PC-9 (cell line): Measurements from ENCODE around the gene MMP24. TPM values are rescaled to one million over a fixed set of nuclear protein-coding genes. Genes with fewer than 3 reads are reported as not detected.

Source experiments
- BruUV-seq: library from RNA; stranded (reverse); fragments of 400-500 nt; replicated peaks from 2 replicates; lab custom pipeline; 2021; lab: Mats Ljungman, UMichigan
- CTCF ChIA-PET: fragments of 300-600 bp; sonication (Branson Sonifier 250); formaldehyde crosslinking; loops from one replicate; lab custom pipeline; 2022; ENCODE audit warnings: antibody characterized with exemption; lab: Charles Lee
- POLR2A ChIA-PET: fragments of 300-600 bp; sonication (Branson Sonifier 250); formaldehyde crosslinking; loops from one replicate; lab custom pipeline; 2022; ENCODE audit warnings: antibody characterized with exemption; ENCODE audit not compliant: unreplicated experiment; lab: Charles Lee
- DNase-seq, 2 experiments: peaks; one replicate each; pipeline versions ENCODE4 v3.0.0 to v3.0.0-alpha.2; 2015 to 2022; ENCODE audit warnings: mixed read lengths in 1 of 2
- H2AFZ ChIP-seq: fragments of 200-600 bp; sonication (generic); 2 replicates; pipeline ENCODE4 v1.8.1; 2017; ENCODE audit warnings: antibody characterized with exemption
- H3F3A ChIP-seq: fragments of 200-600 bp; sonication (generic); 2 replicates; pipeline ENCODE4 v1.8.1; 2017; ENCODE audit warnings: antibody characterized with exemption, mild to moderate bottlenecking, low read depth; ENCODE audit not compliant: insufficient read depth
- H3K27ac ChIP-seq: fragments of 200-600 bp; sonication (generic); 2 replicates; pipeline ENCODE4 v1.6.1; 2016; ENCODE audit warnings: mixed run types
- H3K27me3 ChIP-seq: fragments of 200-600 bp; sonication (generic); 2 replicates; pipeline ENCODE4 v1.6.1; 2016; ENCODE audit warnings: low read depth, mixed run types; ENCODE audit not compliant: insufficient read depth
- H3K36me3 ChIP-seq: fragments of 200-600 bp; sonication (generic); 2 replicates; pipeline ENCODE4 v1.6.1; 2016; ENCODE audit warnings: low read depth, mixed run types
- H3K4me1 ChIP-seq: fragments of 200-600 bp; sonication (generic); replicated peaks from 2 replicates; pipeline ENCODE4 v1.6.1; 2016; ENCODE audit warnings: mixed run types; ENCODE audit not compliant: insufficient read depth
- H3K4me2 ChIP-seq: fragments of 200-600 bp; sonication (generic); 2 replicates; pipeline ENCODE4 v1.6.1; 2017; ENCODE audit warnings: mixed run types
- H3K4me3 ChIP-seq: fragments of 200-600 bp; sonication (generic); 2 replicates; pipeline ENCODE4 v1.6.1; 2016; ENCODE audit warnings: mixed run types
- H3K79me2 ChIP-seq: fragments of 200-600 bp; sonication (generic); 2 replicates; pipeline ENCODE4 v1.6.1; 2017; ENCODE audit warnings: low read depth, mixed run types
- H3K9me2 ChIP-seq: fragments of 200-600 bp; sonication (generic); 2 replicates; pipeline ENCODE4 v1.8.1; 2017; ENCODE audit warnings: mild to moderate bottlenecking; ENCODE audit not compliant: insufficient read depth
- H3K9me3 ChIP-seq: fragments of 200-600 bp; sonication (generic); 2 replicates; pipeline ENCODE4 v1.8.1; 2016; ENCODE audit warnings: low read depth; ENCODE audit not compliant: insufficient read depth
- H4K20me1 ChIP-seq: fragments of 200-600 bp; sonication (generic); 2 replicates; pipeline ENCODE4 v1.8.1; 2017; ENCODE audit not compliant: insufficient read depth
- CTCF ChIP-seq: fragments of 200-600 bp; sonication (generic); conservative IDR thresholded peaks from 2 replicates; pipeline ENCODE4 v1.6.1; 2017; ENCODE audit warnings: mixed run types, antibody characterized with exemption, mild to moderate bottlenecking, moderate library complexity
- EZH2 ChIP-seq: fragments of 200-600 bp; sonication (generic); IDR thresholded peaks from 2 replicates; pipeline ENCODE4 v1.8.0; 2017; ENCODE audit warnings: antibody characterized with exemption, low read depth
- intact Hi-C: fragments of 100-400 bp; cut with micrococcal nuclease; formaldehyde crosslinking; loops from one replicate; pipeline ENCODE4 v1.10.0; 2022; ENCODE audit not compliant: unreplicated experiment
- total RNA-seq: library from RNA; stranded (reverse); gene quantifications from 2 replicates; pipeline ENCODE4 v1.2.3, GENCODE V29; 2021

The MMP24 gene
- total RNA-seq, 1 experiment from 2014 or later, result 0.48 TPM

GRCh38 chr20:35316086-35316485, 89.6 kb downstream of the MMP24 start:
- no peak overlapping the region for H3K4me2 ChIP-seq
- H3K27me3 ChIP-seq, result no peaks in the 10 kb centered on the region
- no peak overlapping the region for H3K4me3 ChIP-seq
- ChIA-PET POLR2A (no interaction called here), CTCF (no interaction called here)
- peaks cover 58% of the 10 kb centered on the region for H3F3A ChIP-seq
- TF ChIP-seq EZH2 (no peak), CTCF (no peak)
- no peak overlapping the region for H2AFZ ChIP-seq
- no TSS peak for BruUV-seq
- DNase-seq, result no peak
- no peaks in the 10 kb centered on the region for H3K36me3 ChIP-seq
- 0 out of 2 replicates have a peak, but pooled peaks cover under 1% of the 10 kb centered on the region for H3K79me2 ChIP-seq
- no peak overlapping the region for H3K27ac ChIP-seq
- H3K9me3 ChIP-seq, result no peaks in the 10 kb centered on the region
- H4K20me1 ChIP-seq, result no peaks in the 10 kb centered on the region
- intact Hi-C loops, result no loop called here
- peaks cover 79% of the 10 kb centered on the region for H3K4me1 ChIP-seq
- H3K9me2 ChIP-seq, result no peaks in the 10 kb centered on the region

- Histone ChIP-seq H3F3A (peaks cover 47% of the 10 kb centered on the region), H3K27me3 (no peaks in the 10 kb centered on the region), H4K20me1 (no peaks in the 10 kb centered on the region), H3K4me2 (peak overlapping the region; percentile 48), H2AFZ (no peak overlapping the region), H3K27ac (peak overlapping the region; percentile 74), H3K9me2 (no peaks in the 10 kb centered on the region), H3K79me2 (no peaks in the 10 kb centered on the region), H3K36me3 (no peaks in the 10 kb centered on the region), H3K4me1 (peaks cover 71% of the 10 kb centered on the region), H3K4me3 (no peak overlapping the region), H3K9me3 (no peaks in the 10 kb centered on the region)
- intact Hi-C loops, result loop anchor here (1.0 kb wide), 1 partner anchor 12 kb away; no protein-coding TSS in a partner anchor
- TF ChIP-seq EZH2 (no peak), CTCF (no peak)
- no peak for DNase-seq
- BruUV-seq, result no TSS peak
- ChIA-PET CTCF (interaction anchor here (0.6 to 2.4 kb wide), 4 partner anchors 10 to 96 kb away, joined by 3 to 19 read pairs (median 4); no protein-coding TSS in a partner anchor), POLR2A (interaction anchor here (0.5 to 1.0 kb wide), 8 partner anchors 10 to 420 kb away, joined by 3 to 8 read pairs (median 3); no protein-coding TSS in a partner anchor)
Measured at GRCh38 chr20:35317416-35318210, 91.1 kb downstream of the MMP24 start.

- CTCF ChIA-PET, result interaction anchor here (0.6 to 2.4 kb wide), 4 partner anchors 11 to 149 kb away, joined by 3 to 19 read pairs (median 4); no protein-coding TSS in a partner anchor
- peak; percentile 89 to 99 for DNase-seq
- Histone ChIP-seq H3K9me3 (no peaks in the 10 kb centered on the region), H3K79me2 (no peaks in the 10 kb centered on the region), H4K20me1 (no peaks in the 10 kb centered on the region), H3K27me3 (no peaks in the 10 kb centered on the region), H3K27ac (peak overlapping the region; percentile 74), H3K9me2 (no peaks in the 10 kb centered on the region), H3K36me3 (no peaks in the 10 kb centered on the region), H3F3A (peaks cover 38% of the 10 kb centered on the region), H3K4me2 (peak overlapping the region; percentile 57), H3K4me1 (peaks cover 61% of the 10 kb centered on the region), H3K4me3 (no peak overlapping the region), H2AFZ (no peak overlapping the region)
- BruUV-seq, result TSS peak; percentile 95
- intact Hi-C loops, result loop anchor here (1.0 kb wide), 1 partner anchor 13 kb away; no protein-coding TSS in a partner anchor
- no peak for TF ChIP-seq EZH2
- POLR2A ChIA-PET, result interaction anchor here (0.5 to 1.0 kb wide), 8 partner anchors 11 to 335 kb away, joined by 3 to 8 read pairs (median 4); no protein-coding TSS in a partner anchor
Measured at GRCh38 chr20:35318502-35319157, 92.1 kb downstream of the MMP24 start.
